OCI-M2 (cell line): ENCODE data around the gene TSNAX.

Experiments used
- DNase-seq: peaks from one replicate; lab custom pipeline; 2025; ENCODE audit not compliant: unreplicated experiment; lab: John Stamatoyannopoulos, UW

TSNAX gene

GRCh38 chr1:231600458-231600976 lies 72.0 kb downstream of the TSNAX start:
- no peak for DNase-seq

- no peak for DNase-seq
Measured at GRCh38 chr1:231601824-231602672, 73.6 kb downstream of the TSNAX start.

GRCh38 chr1:231602673-231602984 lies 74.2 kb downstream of the TSNAX start:
- DNase-seq = no peak

- DNase-seq = no peak
Measured at GRCh38 chr1:231603598-231604275, 75.3 kb downstream of the TSNAX start.

- DNase-seq = no peak
Measured at GRCh38 chr1:231604276-231604621, 75.8 kb downstream of the TSNAX start.

- DNase-seq = no peak
Measured at GRCh38 chr1:231605149-231606100, 77.0 kb downstream of the TSNAX start.

DNA sequence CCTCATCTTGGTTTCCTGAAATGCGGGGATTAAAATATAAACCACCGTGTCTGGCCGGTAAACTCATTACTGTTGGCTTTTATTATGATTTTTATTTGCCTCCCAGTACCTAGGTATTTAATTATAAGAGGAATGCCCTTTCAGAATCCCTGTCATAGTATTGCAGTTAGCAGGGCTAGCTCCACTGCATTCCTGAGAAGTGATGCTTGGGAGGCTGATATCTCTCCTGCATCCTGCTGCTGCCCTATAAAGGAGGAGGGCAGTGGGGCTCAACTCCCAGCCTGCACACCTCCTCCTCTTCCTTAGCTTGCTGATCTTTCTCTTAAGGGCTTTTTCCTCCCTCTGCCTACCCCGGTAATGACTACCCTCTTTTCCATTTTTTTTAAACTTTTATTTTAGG lies 78.2 kb downstream of the TSNAX start:
- no peak for DNase-seq

- DNase-seq = no peak
Measured at GRCh38 chr1:231610388-231610787, 81.9 kb downstream of the TSNAX start.

DNA sequence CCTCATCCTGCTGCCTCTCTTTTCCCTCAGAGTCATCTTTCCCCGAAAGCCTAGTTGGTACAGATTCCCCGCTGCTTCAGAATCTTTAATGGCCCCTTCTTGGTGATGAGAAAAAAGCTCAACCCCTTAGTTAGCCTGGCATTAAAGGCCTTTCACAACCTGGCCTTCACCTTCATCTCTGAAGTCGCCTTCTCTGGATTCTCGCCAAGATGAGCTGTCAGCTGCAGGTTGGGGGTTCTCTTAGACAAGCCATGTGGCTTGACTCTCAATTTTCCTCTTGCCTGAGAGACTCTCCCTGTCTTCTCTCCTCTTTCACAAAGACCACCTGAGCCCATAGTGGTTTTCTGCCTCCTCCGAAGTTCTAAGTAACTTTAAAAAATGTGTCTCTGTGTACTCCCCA lies 82.6 kb downstream of the TSNAX start:
- DNase-seq = no peak

GRCh38 chr1:231611851-231612250 lies 83.4 kb downstream of the TSNAX start:
- DNase-seq = no peak

- no peak for DNase-seq
Measured at GRCh38 chr1:231612393-231613089, 84.1 kb downstream of the TSNAX start.

DNA sequence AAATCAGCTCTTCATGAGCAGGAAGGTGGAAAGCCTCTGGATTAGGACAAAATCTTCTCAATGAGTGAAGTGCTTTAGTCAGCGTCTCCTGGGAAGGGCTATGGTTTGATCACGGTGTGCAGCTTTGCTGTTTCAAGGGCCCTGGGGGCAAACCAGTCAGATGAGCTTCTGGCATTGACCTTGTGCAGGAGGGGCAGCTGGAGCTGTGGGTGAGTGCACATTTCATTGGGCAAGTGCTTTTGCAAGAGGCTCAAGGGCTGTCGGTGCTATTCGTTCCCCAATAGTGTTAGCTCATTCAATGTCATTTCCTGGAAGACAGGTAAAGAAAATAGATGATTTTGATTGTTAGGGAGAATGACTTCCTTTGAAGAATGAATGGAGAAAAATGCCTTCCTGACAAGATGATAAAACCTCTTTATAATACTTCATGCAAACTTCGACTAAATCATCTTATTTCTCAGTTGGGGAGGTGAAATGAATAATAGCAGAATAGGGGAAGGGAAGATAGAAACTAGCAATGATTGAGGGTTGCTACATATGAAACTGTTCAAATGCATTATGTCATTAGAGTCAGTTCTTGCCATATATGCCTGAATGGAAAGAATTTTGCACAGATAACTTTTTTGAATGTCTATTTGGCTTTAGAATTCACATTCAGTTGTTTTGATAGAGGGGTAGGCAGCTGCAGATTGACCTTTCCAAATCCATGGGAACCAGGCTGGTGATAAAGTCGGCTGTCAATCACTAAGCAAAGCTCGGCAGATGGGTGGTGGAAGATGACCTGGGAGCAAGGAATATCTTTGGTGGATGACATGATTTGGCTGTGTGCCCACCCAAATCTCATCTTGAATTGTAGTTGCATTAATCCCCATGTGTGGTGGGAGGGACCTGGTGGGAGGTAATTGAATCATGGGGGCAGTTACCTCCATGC lies 85.2 kb downstream of the TSNAX start:
- DNase-seq = no peak
